ENCODE data around the gene LZTR1. TPM values are rescaled to one million over a fixed set of nuclear protein-coding genes. Genes with fewer than 3 reads are reported as not detected.
A peak's percentile ranks its signal among the peaks of the same experiment; 100 is the strongest.

Gene LZTR1
- total and polyA plus RNA-seq, 2 of the 4 experiments (the other 2 are of a cell fraction), result 22.8 to 41.3 TPM

DNA sequence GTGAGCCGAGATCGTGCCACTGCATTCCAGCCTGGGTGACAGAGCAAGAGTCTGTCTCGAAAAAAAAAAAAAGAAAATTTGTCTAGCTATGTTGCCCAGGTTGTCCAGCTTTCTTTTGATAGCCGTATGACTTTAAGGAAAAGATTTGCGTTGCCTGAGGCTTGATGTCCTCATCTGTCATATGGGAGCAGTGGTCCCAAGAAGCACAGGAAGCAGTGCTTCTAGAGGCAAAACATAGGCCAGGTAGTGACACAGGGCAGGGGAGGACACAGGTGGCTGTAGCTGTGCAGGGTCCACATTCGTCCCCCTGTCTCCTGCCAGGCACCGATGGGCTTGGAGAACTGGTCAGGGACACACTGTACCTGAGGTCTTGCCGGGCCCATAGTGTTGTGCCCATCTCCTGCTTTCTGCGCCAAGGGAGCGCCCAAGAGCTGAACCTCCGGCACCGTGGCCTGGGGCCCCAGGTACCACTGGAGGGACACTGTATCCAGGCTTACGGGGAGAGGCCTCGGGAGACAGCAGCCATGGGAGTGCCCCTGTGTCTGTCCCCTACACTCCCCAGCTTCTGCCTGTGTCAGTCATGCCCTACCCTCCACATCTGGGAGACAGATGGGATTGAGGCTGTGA, 65.1 kb downstream of the LZTR1 start:
- POLR2A ChIA-PET (ENCODE audit: unreplicated experiment), result no interaction called here
- intact Hi-C loops (cut with micrococcal nuclease), result no loop called here

More for the DNA sequence above, 65.1 kb downstream of the LZTR1 start:
- CTCF ChIA-PET, result no interaction called here
- peaks cover 19% of the 10 kb centered on the region for H3K4me1 ChIP-seq (ENCODE audit: control insufficient read depth, insufficient read depth, low read length)
- H2AFZ ChIP-seq (replicated peaks; ENCODE audit: low read length, poor library complexity), result peak overlapping the region; percentile 43
- no peak overlapping the region for H3K18ac ChIP-seq (ENCODE audit: low read depth, low read length)
- H2BK15ac ChIP-seq (ENCODE audit: low read depth, low read length), result no peak overlapping the region
- no peak overlapping the region for H3K4ac ChIP-seq (ENCODE audit: low read depth, low read length)
- no peaks in the 10 kb centered on the region for H3K27me3 ChIP-seq (ENCODE audit: control insufficient read depth, insufficient read depth, low read length)
- no peak overlapping the region for H3K56ac ChIP-seq (ENCODE audit: extremely low read depth, insufficient read depth, low read length)
- H3K79me1 ChIP-seq (ENCODE audit: low read depth in 1 of 2, low read length in 2 of 2), result no peaks in the 10 kb centered on the region
- no TSS peak for BruUV-seq (replicated peaks)
- H3K9ac ChIP-seq (ENCODE audit: low read depth, low read length), result no peak overlapping the region
- no peaks in the 10 kb centered on the region for H4K20me1 ChIP-seq (ENCODE audit: insufficient read depth, low read length)
- no peak for ATAC-seq (ENCODE audit: low read depth)
- dilution Hi-C loops (cut with HindIII; ENCODE audit: low sequenced_read_pairs, unreplicated experiment) (no loop called here), in situ Hi-C loops (cut with MboI; ENCODE audit: low sequenced_read_pairs) (no loop called here)
- H3K4me2 ChIP-seq (ENCODE audit: low read depth, low read length), result no peak overlapping the region
- DNase-seq, result no peak
- H2BK120ac ChIP-seq (ENCODE audit: low read depth, low read length), result no peak overlapping the region
- no peak overlapping the region for H3K23ac ChIP-seq (ENCODE audit: low read depth, low read length)
- H2AK9ac ChIP-seq (replicated peaks; ENCODE audit: low read depth, low read length, poor library complexity), result no peak overlapping the region
- no peak for TF ChIP-seq MXI1 (IDR thresholded peaks at IDR 0.05; ENCODE audit: borderline replicate concordance, low read depth, low read length)
- TF ChIP-seq, protein P1, sequence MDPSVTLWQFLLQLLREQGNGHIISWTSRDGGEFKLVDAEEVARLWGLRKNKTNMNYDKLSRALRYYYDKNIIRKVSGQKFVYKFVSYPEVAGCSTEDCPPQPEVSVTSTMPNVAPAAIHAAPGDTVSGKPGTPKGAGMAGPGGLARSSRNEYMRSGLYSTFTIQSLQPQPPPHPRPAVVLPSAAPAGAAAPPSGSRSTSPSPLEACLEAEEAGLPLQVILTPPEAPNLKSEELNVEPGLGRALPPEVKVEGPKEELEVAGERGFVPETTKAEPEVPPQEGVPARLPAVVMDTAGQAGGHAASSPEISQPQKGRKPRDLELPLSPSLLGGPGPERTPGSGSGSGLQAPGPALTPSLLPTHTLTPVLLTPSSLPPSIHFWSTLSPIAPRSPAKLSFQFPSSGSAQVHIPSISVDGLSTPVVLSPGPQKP (IDR thresholded peaks at IDR 0.05; ENCODE audit: borderline replicate concordance, low read depth, low read length), result no peak
- TF ChIP-seq CEBPB (IDR thresholded peaks at IDR 0.05; ENCODE audit: low read depth, low read length), result no peak
- TF ChIP-seq BHLHE40 (IDR thresholded peaks at IDR 0.05; ENCODE audit: low read depth, low read length), result no peak
- TF ChIP-seq POLR2A (IDR thresholded peaks at IDR 0.05; ENCODE audit: low read depth, low read length), result no peak
- TF ChIP-seq FOS (IDR thresholded peaks at IDR 0.05; ENCODE audit: low read depth, low read length), result no peak
- TF ChIP-seq CHD1 (IDR thresholded peaks at IDR 0.05; ENCODE audit: low read depth, low read length), result no peak
- TF ChIP-seq SMC3 (IDR thresholded peaks at IDR 0.05; ENCODE audit: low read depth, low read length), result no peak
- no peak for TF ChIP-seq MAFK (IDR thresholded peaks at IDR 0.05; ENCODE audit: low read depth, low read length)
- no peak for TF ChIP-seq RFX5 (IDR thresholded peaks at IDR 0.05; ENCODE audit: low read depth, low read length)
- TF ChIP-seq, protein P2, sequence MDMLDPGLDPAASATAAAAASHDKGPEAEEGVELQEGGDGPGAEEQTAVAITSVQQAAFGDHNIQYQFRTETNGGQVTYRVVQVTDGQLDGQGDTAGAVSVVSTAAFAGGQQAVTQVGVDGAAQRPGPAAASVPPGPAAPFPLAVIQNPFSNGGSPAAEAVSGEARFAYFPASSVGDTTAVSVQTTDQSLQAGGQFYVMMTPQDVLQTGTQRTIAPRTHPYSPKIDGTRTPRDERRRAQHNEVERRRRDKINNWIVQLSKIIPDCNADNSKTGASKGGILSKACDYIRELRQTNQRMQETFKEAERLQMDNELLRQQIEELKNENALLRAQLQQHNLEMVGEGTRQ (IDR thresholded peaks at IDR 0.05; ENCODE audit: low read depth, low read length), result no peak
- TF ChIP-seq, protein P3, sequence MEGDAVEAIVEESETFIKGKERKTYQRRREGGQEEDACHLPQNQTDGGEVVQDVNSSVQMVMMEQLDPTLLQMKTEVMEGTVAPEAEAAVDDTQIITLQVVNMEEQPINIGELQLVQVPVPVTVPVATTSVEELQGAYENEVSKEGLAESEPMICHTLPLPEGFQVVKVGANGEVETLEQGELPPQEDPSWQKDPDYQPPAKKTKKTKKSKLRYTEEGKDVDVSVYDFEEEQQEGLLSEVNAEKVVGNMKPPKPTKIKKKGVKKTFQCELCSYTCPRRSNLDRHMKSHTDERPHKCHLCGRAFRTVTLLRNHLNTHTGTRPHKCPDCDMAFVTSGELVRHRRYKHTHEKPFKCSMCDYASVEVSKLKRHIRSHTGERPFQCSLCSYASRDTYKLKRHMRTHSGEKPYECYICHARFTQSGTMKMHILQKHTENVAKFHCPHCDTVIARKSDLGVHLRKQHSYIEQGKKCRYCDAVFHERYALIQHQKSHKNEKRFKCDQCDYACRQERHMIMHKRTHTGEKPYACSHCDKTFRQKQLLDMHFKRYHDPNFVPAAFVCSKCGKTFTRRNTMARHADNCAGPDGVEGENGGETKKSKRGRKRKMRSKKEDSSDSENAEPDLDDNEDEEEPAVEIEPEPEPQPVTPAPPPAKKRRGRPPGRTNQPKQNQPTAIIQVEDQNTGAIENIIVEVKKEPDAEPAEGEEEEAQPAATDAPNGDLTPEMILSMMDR (conservative IDR thresholded peaks at IDR 0.05; ENCODE audit: low read depth, low read length), result no peak
- no peak for TF ChIP-seq RCOR1 (IDR thresholded peaks at IDR 0.05; ENCODE audit: insufficient replicate concordance, low read length)
- TF ChIP-seq MAZ (IDR thresholded peaks at IDR 0.05; ENCODE audit: borderline replicate concordance, low read depth, low read length), result no peak
- no peak for TF ChIP-seq RAD21 (IDR thresholded peaks at IDR 0.05; ENCODE audit: low read length)
- TF ChIP-seq NFE2L2 (IDR thresholded peaks at IDR 0.05; ENCODE audit: low read depth, low read length), result no peak
- no peak overlapping the region for H3K14ac ChIP-seq (replicated peaks; ENCODE audit: low read depth, low read length)
- H2BK20ac ChIP-seq (ENCODE audit: low read depth, low read length), result no peak overlapping the region
- no peaks in the 10 kb centered on the region for H3K9me3 ChIP-seq (ENCODE audit: control insufficient read depth, insufficient read depth, low read length)
- no peaks in the 10 kb centered on the region for H3K36me3 ChIP-seq (ENCODE audit: control insufficient read depth, insufficient read depth, low read length)
- H2BK5ac ChIP-seq (ENCODE audit: low read depth, low read length, poor library complexity, severe bottlenecking), result no peak overlapping the region
- WGBS, 2 experiments (ENCODE audit: extremely low coverage in 2 of 2, insufficient read length in 1 of 2), result 75% methylated on average over 2 of the region's 14 CpGs; no CpG with 5 or more reads in 1 of the 2 experiments
- H3K4me3 ChIP-seq (ENCODE audit: insufficient read depth, low read depth, low read length), result no peak overlapping the region
- H3K9me1 ChIP-seq (ENCODE audit: insufficient read depth, low read length), result peaks cover 6% of the 10 kb centered on the region; the same call in 1 of the 2 replicates
- H3K27ac ChIP-seq (ENCODE audit: insufficient read depth, low read length), result no peak overlapping the region
- H4K8ac ChIP-seq (ENCODE audit: low read depth in 2 of 2, low read length in 2 of 2), result no peak overlapping the region
- no peak overlapping the region for H2AK5ac ChIP-seq (ENCODE audit: low read depth, low read length)
- H4K91ac ChIP-seq (ENCODE audit: insufficient read depth, low read depth, low read length), result no peak overlapping the region
- no peak overlapping the region for H4K5ac ChIP-seq (ENCODE audit: low read depth, low read length)
